Activated CD4-positive, alpha-beta T cell treated with anti-CD3 and anti-CD28 coated beads, Interleukin-2, amount 50 U/mL, for 1 hour (primary cell): ENCODE measurements around the gene RTN4RL2.

Experiments used
- DNase-seq: peaks from one replicate; pipeline ENCODE4 v3.0.0-alpha.2; 2020

RTN4RL2 gene

DNA sequence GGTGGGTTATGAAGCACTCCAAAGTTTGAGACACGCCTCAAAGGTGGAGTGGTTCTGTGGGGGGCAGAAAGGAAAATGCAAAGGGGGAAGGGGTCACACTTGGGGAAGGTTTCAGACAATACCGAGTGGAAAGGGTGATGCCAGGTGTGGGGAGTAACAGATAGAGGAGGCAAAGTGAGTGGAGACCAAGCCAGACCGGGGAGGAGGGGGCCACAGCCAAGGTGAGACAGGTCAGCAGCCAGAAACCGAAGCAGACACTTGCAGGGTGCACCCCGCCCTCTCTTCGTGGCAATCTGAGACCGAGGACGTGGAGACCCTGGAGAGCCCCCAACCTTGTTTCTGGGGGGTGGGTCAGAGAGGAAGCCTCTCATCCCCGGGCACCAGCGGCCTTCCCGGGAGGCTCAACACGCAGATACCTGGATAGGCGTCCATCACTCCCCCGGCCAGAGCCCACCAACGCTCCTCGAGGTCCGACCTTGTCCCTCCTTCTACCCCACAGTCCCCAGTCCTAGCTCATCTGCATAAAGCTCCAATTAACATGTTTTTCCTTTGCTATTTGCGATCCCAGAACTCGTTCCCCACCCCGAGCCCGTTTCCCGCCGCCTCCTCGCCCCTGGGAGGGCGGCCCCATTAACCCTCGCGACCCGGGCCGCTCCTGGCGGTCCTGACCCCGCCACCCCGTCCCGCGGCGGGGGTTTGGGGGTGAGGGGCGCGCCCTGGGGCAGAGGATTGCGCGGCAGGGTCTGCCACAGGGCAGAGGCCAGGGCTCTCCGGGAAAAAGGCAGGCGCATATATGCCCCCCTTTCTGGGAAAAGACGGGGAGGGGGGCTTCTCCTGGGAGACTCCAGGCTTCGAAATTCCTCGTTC lies 21.8 kb downstream of the RTN4RL2 start:
- no peak for DNase-seq

DNA sequence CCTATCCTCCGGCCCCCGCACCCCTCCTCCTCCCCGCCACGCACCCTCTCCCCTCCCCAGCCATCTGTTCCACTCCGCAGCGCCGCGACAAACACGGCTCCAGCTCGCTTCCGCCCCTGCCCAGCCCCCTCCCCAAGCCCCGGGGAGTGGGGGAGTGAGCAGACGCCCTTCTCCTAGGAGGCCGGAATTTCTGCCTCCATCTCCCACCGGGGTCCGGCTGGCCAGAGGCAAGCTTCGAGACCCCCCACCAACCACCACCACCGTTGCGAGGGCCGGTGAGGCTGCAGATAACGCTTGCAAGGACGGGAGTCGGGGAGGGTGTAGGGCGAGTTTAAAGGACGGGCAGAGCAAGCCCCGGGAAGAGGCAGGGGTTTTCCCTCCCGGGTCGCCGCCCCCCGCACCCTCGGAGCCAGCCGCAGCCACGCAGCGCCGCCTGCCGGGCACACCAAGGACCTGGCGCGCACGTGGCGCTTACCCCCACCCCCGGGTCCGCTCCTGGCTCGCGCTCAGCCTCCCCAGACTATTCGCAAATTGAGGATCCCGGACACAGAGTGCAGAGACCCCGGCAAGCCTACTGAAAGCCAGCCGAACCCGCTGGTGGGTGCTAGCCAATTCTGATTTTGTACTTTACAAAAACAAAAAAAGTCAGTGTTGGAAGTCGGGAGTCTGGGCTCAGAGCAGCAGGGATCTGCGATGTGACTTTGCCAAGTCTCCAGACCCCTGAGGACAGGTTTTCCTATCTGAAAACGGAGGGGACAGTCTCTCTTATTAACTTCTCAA lies 22.6 kb downstream of the RTN4RL2 start:
- DNase-seq, result peak; percentile 54

DNA sequence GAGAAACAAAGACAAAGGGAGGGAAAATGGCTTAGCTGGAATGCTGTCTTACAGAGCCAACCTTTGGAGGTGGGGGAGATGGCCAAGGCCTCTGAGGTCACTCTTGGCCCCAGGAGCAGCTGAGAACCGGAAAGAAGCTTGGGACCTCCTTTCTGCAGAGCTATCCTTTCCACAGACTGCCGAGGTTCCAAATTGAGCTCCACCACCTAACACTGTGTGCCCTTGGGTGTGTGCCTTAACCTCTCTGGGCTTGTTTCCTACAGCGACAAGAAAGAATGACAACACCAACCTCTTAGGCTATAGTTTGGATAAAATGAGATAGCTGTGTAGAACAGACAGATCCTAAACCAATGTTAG lies 23.2 kb downstream of the RTN4RL2 start:
- no peak for DNase-seq

- no peak for DNase-seq
Measured at GRCh38 chr11:57484141-57484710, 23.9 kb downstream of the RTN4RL2 start.

GRCh38 chr11:57485217-57485990 lies 25.1 kb downstream of the RTN4RL2 start:
- no peak for DNase-seq

DNA sequence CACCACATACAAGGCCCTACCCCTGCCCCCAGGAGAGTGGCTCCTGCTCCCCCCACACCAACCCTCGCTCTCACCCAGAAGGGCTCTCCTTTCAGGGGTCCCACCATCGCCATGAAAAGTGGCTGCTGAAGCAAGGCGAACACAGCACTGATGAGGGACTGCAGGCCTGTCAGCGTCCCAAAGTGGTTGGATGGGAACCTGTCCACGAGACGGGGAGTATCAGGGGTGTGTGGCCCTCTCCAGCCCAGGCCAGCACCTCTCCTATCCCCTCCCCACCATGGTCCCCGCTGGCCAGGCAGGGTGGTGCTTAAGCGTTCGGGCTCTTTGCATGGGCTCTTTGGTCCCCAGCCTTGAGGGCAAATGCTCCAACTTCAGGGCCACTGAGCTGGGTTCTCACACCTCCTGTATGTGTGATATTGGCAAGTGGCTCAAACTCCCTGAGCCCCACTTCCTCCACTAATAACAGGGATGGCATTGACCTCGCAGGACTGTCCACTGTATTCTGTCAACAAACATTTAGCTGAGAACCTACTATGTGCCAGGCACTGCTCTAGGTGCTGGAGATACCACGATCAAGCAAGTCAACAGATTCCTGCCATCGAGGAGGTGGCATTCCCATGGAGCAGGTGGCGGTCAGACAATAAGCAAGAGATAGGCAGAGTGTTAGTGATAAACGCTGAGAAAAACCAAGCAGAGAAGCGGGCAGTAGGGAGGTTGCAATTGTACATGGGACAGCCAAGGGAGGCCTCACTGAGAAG lies 26.9 kb downstream of the RTN4RL2 start:
- no peak for DNase-seq

DNA sequence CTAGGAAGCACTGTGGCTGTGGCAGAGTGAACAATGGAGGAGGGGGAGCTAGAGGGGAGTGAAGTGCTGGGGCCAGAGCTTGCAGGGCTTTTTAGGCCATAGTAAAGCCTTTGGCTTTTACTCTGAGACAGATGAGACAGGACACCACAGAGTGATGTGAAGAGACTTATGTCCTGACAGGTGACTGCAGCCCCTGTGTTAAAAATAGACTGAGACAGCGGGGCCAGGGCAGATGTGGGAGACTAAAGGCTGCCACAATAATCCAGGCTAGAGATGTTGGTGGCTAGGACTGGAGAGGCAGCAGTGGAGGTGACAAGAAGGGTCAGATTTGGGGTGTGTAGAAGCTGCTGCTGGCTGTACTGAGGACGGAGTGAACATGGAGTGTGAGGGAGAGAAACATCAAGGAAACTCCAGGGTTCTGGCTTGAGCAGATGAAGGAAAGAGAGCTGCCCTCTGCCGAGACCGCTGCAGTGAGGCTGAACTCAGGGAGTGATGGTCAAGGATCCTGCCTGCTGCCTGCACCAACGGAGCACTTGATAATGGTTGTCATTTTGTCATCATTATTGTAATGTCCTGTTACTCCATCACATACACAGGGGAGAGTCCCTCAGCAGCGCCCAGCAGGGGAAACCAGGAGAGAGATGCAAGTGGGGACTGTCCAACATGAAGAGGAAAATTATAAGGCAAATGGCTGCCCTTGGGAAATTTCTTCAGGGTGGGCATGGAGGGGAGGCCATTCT lies 27.8 kb downstream of the RTN4RL2 start:
- no peak for DNase-seq

- DNase-seq, result no peak
Measured at GRCh38 chr11:57490456-57491248, 30.3 kb downstream of the RTN4RL2 start.

DNA sequence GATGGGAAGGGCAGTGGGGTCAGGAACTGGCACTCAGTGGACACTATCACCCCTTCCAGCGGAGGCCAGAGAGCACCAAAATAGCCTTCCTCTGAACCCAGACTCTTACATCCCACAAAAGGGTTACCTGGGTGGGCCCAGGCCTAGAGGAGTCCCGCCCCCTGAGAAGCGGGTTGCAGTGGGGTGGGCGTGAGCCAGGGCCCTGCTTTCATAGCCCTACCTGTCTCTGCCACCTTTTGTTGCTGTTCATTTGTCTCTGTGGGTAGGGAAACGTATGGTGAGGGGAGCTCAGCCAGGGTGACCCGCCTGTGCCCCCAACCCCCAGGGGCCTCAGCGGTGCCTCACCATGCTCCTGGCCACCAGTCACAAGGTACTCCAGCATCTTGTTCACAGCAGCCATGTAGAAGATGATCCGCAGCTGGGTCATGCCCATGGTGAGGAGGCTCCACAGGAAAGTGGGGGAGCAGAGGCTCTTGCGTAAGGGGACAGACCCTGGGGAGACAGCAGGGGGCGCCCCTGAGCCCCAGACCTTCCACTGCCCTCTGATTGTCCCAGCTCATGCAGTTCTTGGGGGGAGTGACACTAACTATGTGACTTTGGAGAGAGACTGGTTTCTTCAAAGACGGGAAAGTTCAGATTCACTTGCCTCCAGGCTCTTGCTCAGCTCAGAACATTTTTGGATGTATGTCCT lies 31.2 kb downstream of the RTN4RL2 start:
- DNase-seq, result peak; percentile 44

- DNase-seq, result peak; percentile 71
Measured at GRCh38 chr11:57493507-57494503, 33.5 kb downstream of the RTN4RL2 start.

- DNase-seq, result no peak
Measured at GRCh38 chr11:57496109-57496820, 35.9 kb downstream of the RTN4RL2 start.

GRCh38 chr11:57497303-57498247 lies 37.2 kb downstream of the RTN4RL2 start:
- DNase-seq, result no peak

GRCh38 chr11:57498540-57498939 lies 38.2 kb downstream of the RTN4RL2 start:
- DNase-seq, result no peak

DNA sequence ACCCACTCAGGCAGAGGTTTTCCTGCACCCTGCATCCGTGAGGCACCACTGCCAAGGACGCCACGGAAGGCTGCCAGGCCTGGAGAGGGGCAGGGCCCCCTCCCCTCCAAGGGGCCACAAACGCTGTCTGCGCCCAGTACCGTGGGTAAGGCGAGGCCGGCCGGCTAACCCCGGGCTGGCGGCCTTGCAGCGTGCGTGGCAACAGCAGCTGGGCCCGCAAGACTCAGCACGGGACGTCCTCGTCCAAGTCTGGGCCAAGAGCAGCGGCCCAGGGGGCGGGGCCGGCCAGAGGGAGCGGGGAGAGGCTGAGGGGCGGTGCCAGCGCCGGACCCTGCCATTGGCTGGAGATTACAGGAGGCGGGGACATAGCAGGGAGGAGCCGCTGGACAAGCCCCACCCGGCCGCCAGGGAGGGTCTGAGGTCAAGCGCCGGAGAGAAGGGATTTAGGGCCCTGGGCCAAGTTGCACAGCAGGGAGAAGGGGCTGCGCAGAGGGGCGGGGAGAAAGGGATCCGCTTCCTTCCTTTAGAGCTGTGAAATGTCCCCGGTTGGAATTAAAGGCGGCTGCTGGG lies 39.2 kb downstream of the RTN4RL2 start:
- no peak for DNase-seq

GRCh38 chr11:57499983-57500461 lies 39.7 kb downstream of the RTN4RL2 start:
- DNase-seq, result no peak

- DNase-seq, result no peak
Measured at GRCh38 chr11:57500515-57500914, 40.2 kb downstream of the RTN4RL2 start.
